Hepatocyte (in vitro differentiated cells): ENCODE data around the gene IFNGR2.

Experiments used
- EZH2 ChIP-seq: fragments of 200-600 bp; sonication (generic); IDR thresholded peaks from 2 replicates; pipeline ENCODE4 v1.6.1; 2016; ENCODE audit warnings: antibody characterized with exemption, mild to moderate bottlenecking, borderline replicate concordance
- EZH2phosphoT487 ChIP-seq: fragments of 200-600 bp; sonication (generic); IDR thresholded peaks from one replicate; pipeline ENCODE4 v1.6.1; 2018; ENCODE audit warnings: antibody characterized with exemption, mild to moderate bottlenecking, low read depth, moderate library complexity; ENCODE audit not compliant: unreplicated experiment, severe bottlenecking
- TF ChIP-seq, protein P1 (sequence below): fragments of 200-600 bp; sonication (generic); IDR thresholded peaks from 2 replicates; pipeline ENCODE4 v1.5.1; 2016; ENCODE audit warnings: antibody characterized with exemption, mild to moderate bottlenecking; ENCODE audit not compliant: poor library complexity

DNA sequence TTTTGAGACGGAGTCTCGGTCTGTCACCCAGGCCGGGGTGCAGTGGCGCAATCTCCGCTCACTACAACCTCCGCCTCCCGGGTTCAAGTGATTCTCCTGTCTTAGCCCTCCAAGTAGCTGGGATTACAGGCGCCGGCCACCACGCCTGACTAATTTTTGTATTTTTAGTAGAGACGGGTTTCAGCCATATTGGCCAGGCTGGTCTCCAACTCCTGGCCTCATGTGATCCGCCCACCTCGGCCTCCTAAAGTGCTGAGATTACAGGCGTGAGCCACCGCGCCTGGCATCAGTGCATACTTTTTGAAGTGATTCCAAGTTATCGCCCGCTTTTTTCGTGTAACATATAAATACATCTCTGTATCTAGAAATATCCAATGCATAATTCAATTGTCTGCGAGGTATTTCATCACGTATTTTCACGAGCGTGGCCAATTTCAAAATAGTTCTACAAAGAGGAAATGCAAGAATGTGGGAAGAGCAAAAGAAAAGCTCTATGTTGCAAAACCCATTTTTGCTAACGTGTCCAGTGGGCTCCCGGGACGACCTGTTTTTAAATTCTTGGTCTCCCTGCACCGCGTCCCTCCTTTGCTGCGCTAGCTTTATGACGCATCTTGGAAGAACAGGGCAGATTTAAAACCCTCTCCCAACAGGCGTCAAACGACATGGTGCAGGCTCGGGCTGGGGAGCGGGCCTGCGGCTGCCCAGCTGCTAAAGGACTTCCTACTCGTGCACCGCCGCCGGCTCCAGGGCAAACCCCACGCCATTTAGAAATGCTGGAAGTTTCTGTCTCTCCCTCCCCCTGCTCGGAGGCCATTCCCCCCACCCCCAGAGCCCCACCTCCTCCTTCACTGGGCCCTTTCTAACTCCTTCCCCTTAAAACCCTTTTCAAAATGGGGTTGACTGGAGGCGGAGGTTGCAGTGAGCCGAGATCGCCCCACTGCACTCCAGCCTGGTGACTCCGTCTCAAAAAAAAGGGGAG is 923 bp upstream of the IFNGR2 start:
- TF ChIP-seq, protein P1, sequence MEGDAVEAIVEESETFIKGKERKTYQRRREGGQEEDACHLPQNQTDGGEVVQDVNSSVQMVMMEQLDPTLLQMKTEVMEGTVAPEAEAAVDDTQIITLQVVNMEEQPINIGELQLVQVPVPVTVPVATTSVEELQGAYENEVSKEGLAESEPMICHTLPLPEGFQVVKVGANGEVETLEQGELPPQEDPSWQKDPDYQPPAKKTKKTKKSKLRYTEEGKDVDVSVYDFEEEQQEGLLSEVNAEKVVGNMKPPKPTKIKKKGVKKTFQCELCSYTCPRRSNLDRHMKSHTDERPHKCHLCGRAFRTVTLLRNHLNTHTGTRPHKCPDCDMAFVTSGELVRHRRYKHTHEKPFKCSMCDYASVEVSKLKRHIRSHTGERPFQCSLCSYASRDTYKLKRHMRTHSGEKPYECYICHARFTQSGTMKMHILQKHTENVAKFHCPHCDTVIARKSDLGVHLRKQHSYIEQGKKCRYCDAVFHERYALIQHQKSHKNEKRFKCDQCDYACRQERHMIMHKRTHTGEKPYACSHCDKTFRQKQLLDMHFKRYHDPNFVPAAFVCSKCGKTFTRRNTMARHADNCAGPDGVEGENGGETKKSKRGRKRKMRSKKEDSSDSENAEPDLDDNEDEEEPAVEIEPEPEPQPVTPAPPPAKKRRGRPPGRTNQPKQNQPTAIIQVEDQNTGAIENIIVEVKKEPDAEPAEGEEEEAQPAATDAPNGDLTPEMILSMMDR: no peak
- TF ChIP-seq EZH2: no peak
- no peak for TF ChIP-seq EZH2phosphoT487
